Mammary epithelial cell (primary cell): ENCODE data around the gene CREG2.

ENCODE experiments used
- EZH2 ChIP-seq: IDR thresholded peaks from 2 replicates; pipeline ENCODE4 v1.6.1; 2012; ENCODE audit warnings: low read length, inconsistent platforms, borderline replicate concordance
- TF ChIP-seq, protein P1 (sequence below), 2 donors: IDR thresholded peaks in 1 of 2; conservative IDR thresholded peaks in 1 of 2; 2 replicates each; pipeline ENCODE4 v1.5.1; 2011 to 2012; ENCODE audit warnings: inconsistent platforms in 2 of 2, low read length in 2 of 2, mild to moderate bottlenecking in 2 of 2, control low read depth in 1 of 2, low read depth in 1 of 2; ENCODE audit not compliant: insufficient read depth in 1 of 2; ENCODE audit errors: extremely low read depth in 1 of 2

DNA sequence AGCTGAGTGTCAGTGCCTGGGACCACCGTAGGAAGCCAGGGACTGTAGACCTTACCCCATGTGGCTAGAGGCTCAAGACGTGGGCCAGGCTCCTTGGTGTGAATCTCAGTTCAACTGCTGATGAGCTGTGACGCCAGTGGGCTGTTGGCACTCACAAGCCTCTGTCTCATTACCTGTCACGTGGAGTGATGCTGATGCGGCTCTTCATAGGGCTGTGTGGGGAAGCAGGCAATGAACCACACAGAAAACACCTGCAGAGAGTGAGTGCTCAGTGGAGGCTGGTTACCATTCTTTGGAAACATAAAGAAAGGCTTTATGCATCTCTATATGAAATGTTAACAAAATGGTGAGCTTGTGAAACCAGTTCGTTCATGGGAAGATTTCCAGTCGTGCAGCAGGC lies 36.1 kb downstream of the CREG2 start:
- no peak for TF ChIP-seq EZH2
- TF ChIP-seq, protein P1, sequence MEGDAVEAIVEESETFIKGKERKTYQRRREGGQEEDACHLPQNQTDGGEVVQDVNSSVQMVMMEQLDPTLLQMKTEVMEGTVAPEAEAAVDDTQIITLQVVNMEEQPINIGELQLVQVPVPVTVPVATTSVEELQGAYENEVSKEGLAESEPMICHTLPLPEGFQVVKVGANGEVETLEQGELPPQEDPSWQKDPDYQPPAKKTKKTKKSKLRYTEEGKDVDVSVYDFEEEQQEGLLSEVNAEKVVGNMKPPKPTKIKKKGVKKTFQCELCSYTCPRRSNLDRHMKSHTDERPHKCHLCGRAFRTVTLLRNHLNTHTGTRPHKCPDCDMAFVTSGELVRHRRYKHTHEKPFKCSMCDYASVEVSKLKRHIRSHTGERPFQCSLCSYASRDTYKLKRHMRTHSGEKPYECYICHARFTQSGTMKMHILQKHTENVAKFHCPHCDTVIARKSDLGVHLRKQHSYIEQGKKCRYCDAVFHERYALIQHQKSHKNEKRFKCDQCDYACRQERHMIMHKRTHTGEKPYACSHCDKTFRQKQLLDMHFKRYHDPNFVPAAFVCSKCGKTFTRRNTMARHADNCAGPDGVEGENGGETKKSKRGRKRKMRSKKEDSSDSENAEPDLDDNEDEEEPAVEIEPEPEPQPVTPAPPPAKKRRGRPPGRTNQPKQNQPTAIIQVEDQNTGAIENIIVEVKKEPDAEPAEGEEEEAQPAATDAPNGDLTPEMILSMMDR (conservative IDR thresholded peaks at IDR 0.05 in 1 of 2, IDR thresholded peaks at IDR 0.05 in 1 of 2; ENCODE audit: extremely low read depth in 1 of 2, insufficient read depth in 1 of 2, low read depth in 1 of 2, low read length in 2 of 2): no peak
